ENCODE measurements around the gene CDT1. TPM values are rescaled to one million over a fixed set of nuclear protein-coding genes. Genes with fewer than 3 reads are reported as not detected.

Gene CDT1
- total RNA-seq, 1 donor from 2014 or later: 25.3 TPM

- Mint-ChIP-seq H3K36me3 (ENCODE audit: insufficient read depth) (no peaks in the 10 kb centered on the region), H3K9me3 (ENCODE audit: low read depth) (no peaks in the 10 kb centered on the region), H3K4me1 (ENCODE audit: low read depth) (no peaks in the 10 kb centered on the region), H3K27me3 (no peaks in the 10 kb centered on the region), H3K27ac (no peak overlapping the region), H3K4me3 (ENCODE audit: low read depth) (no peak overlapping the region)
- no peak for DNase-seq (ENCODE audit: low spot score, unreplicated experiment)
- TF ChIP-seq CTCF (IDR thresholded peaks at IDR 0.05; ENCODE audit: unreplicated experiment): no peak
These were observed 36.4 kb downstream of the CDT1 start for GRCh38 chr16:88839745-88840599.

DNA sequence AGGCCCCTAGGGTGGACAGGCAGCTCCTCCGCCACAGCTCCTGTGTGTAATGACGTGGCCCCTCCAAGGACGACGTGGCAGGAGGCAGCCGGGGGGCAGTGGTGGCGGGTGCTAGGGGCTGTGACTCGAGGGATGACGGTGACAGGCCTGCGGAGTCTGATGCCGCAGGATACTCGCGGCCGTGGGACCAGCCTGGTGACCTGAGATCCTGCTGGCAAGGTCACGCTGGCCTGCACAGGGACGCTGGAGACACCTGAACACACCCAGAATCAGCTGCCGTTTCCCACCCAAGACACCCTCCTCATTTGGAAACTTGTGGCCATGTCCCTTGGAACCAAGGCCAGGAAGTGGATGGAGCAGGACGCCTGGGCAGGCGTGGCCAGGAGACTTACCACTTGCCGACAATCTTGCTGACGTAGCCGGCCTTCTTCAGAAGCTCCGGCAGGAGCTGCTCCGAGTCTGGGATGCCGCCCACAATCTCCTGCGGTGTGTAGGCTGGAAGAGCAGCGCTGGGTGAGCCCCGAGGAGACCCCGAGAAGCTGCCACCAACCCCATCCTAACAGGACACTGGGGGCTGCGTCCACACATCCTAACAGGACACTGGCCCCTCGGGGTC lies 37.1 kb downstream of the CDT1 start:
- H3K27ac Mint-ChIP-seq: no peak overlapping the region
- H3K4me1 Mint-ChIP-seq (ENCODE audit: low read depth): no peaks in the 10 kb centered on the region
- TF ChIP-seq CTCF (IDR thresholded peaks at IDR 0.05; ENCODE audit: unreplicated experiment): no peak
- no peaks in the 10 kb centered on the region for H3K27me3 Mint-ChIP-seq
- H3K36me3 Mint-ChIP-seq (ENCODE audit: insufficient read depth): no peaks in the 10 kb centered on the region
- DNase-seq (ENCODE audit: low spot score, unreplicated experiment): no peak
- H3K9me3 Mint-ChIP-seq (ENCODE audit: low read depth): no peaks in the 10 kb centered on the region
- no peak overlapping the region for H3K4me3 Mint-ChIP-seq (ENCODE audit: low read depth)

DNA sequence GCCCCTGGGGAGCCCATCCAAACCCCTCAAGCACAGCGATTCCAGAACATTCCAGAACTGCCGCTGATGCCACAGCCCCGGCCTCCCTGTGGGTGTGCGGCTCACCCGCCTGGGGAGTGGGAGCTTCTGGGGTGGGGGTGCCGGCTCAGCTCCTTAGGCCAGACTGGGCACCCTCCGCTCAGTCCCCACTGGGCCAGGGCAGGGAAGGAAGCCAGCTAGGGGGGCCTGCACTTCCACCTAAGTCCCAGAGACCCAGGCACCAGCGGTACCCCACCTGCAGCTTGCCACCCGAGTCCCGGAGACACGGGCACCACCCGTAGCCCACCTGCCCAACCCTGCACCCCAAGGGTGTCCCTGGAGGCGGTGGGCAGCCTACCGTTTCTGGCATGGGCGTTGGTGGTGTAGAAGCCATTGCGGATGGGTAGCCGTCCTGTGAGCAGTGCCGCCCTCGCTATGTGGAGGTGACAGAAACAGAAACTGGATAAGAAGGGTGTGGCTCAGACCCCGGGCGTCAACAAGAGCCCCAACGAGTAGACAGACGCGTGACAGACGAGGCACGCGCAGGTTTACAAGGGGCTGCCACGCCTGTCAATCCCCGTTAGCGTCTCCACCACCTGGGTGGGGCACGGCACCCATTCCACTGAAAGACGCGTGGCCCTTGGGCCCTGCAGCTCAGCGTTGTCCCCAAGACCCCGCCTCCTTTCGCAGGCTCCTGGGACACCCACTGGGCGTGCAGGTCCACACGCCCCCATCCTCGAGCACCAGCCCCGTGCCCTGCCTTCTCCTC lies 38.1 kb downstream of the CDT1 start:
- Mint-ChIP-seq H3K36me3 (ENCODE audit: insufficient read depth) (no peaks in the 10 kb centered on the region), H3K27ac (no peak overlapping the region), H3K27me3 (no peaks in the 10 kb centered on the region), H3K4me3 (ENCODE audit: low read depth) (no peak overlapping the region), H3K4me1 (ENCODE audit: low read depth) (no peaks in the 10 kb centered on the region), H3K9me3 (ENCODE audit: low read depth) (no peaks in the 10 kb centered on the region)
- no peak for TF ChIP-seq CTCF (IDR thresholded peaks at IDR 0.05; ENCODE audit: unreplicated experiment)
- DNase-seq (ENCODE audit: low spot score, unreplicated experiment): no peak

DNA sequence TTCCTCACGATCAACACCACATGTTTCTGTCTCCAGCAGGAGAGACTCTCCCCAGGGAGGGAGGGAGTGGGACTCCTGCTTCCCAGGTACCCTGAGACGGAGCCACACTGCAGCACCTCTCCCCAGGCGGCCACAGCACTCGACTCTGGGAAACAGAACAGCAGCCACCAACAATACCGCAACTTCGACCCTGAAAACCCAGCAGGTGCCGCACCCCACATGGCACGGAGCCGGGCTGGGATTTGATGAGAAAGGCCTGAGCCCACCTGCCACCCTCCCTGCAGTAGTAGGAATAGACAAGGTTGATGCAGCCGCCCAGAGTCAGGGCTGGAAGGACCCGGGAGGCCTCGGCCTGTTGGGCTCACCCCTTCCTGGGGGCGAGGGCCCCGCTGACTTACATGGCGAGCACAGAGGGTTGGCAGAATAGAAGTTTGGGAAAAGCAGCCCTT lies 38.7 kb downstream of the CDT1 start:
- H3K27ac Mint-ChIP-seq: no peak overlapping the region
- no peak for DNase-seq (ENCODE audit: low spot score, unreplicated experiment)
- H3K4me1 Mint-ChIP-seq (ENCODE audit: low read depth): no peaks in the 10 kb centered on the region
- no peak overlapping the region for H3K4me3 Mint-ChIP-seq (ENCODE audit: low read depth)
- no peaks in the 10 kb centered on the region for H3K27me3 Mint-ChIP-seq
- H3K9me3 Mint-ChIP-seq (ENCODE audit: low read depth): no peaks in the 10 kb centered on the region
- no peak for TF ChIP-seq CTCF (IDR thresholded peaks at IDR 0.05; ENCODE audit: unreplicated experiment)
- H3K36me3 Mint-ChIP-seq (ENCODE audit: insufficient read depth): no peaks in the 10 kb centered on the region

GRCh38 chr16:88842806-88843205 lies 39.2 kb downstream of the CDT1 start:
- no peak overlapping the region for H3K4me3 Mint-ChIP-seq (ENCODE audit: low read depth)
- TF ChIP-seq CTCF (IDR thresholded peaks at IDR 0.05; ENCODE audit: unreplicated experiment): no peak

More at GRCh38 chr16:88842806-88843205, 39.2 kb downstream of the CDT1 start:
- Mint-ChIP-seq H3K27ac (no peak overlapping the region), H3K36me3 (ENCODE audit: insufficient read depth) (no peaks in the 10 kb centered on the region), H3K4me1 (ENCODE audit: low read depth) (no peaks in the 10 kb centered on the region), H3K27me3 (no peaks in the 10 kb centered on the region), H3K9me3 (ENCODE audit: low read depth) (no peaks in the 10 kb centered on the region)
- DNase-seq (ENCODE audit: low spot score, unreplicated experiment): no peak
